CD4-positive, alpha-beta T cell treated with Interleukin-12 subunit alpha and Interleukin-12 subunit beta, for 1 hour (primary cell): ENCODE data around the gene MAGI3.
"Not testable (repeated sequence)": the region's sequence is repeated elsewhere in the genome, so short reads cannot be mapped to it uniquely, and the experiment has no call there.

Experiments
- DNase-seq: peaks from one replicate; pipeline ENCODE4 v3.0.0-alpha.2; 2020

Gene MAGI3

GRCh38 chr1:113519556-113519955, 129.2 kb downstream of the MAGI3 start:
- DNase-seq: no peak

DNA sequence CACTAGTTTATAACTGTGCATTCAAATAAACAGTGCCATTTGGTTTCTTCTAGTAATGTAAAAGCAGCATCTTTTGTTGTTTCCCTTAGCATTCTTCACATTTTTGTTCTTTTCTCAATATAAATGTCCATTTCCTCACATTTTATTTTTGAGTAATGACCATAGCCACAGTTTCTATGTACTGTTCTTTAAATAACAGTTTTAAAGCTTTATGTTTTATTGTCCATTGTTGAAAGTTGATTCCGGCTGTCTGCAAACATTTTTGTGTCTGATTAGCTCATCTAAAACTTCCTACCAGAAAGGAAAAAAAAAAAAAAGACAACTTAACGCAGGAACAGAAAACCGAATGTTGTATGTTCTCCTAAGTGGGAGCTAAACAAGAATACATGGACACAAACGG, 139.7 kb downstream of the MAGI3 start:
- DNase-seq: no peak

DNA sequence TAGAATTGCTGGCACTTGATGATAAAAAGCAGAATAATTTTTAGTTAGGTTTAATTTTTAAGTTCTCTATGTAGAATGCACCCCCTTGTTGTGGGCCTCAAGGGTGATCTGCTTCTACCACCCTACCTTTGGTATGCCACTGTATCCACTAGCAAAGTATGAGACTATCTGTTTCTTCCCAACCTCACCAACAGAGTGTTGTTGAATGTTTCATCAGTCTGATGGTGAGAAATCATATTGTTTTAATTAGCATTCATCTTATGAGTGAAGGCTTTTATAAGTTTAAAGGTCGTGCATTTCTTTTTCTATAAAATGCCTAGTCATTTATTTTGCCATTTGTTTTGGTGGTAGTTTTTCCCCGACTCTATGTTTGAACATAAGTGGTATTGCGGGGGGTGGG, 141.0 kb downstream of the MAGI3 start:
- no peak for DNase-seq

DNA sequence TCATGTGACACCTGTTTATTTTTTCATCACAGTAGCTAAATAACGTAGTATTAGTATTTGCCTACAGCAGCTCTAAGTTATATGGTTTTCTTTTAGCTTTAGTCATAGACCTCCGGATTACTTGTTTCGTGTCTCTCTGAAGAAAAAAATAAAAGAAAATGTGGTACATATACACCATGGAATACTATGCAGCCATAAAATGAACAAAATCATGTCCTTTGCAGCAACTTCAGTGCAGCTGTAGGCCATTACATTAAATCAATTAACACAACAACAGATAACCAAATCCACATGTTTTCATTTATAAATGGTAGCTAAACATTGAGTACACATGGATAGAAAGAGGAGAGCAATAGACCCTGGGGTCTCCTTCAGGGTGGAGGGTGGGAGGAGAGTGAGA, 142.7 kb downstream of the MAGI3 start:
- no peak for DNase-seq

DNA sequence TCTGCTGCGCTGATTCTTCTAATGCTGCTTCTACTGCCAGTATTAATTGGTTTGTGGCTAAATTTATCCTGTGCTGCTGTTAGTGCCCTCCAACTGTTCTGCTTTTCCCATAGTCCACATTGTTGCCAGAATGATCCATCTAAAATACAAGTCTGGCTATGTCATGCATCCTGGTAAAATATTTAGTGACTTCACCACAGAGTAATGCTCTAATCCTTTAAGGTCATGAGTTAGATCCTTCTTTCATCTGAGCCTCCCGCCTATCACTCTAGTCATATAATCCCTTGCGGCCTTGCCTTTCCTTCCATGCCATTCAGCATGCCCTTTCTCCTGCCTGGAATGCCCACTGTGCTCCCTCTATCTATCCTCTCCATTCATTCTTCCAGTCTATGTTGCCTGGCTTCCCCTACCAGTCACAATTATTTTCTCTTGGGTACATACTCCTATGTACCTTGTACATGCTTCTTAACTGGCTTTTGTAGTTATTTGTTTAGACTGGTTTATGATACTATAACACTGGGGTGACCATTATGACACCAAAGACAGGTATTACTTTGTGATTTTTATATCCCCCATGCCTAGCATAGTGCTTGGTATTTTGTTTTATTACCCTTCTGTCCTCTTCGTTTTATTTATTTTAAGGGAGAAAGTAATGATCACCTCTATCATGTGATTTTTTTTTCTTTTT, 144.0 kb downstream of the MAGI3 start:
- no peak for DNase-seq

- no peak for DNase-seq
Observed at GRCh38 chr1:113534875-113535274, 144.6 kb downstream of the MAGI3 start.

DNA sequence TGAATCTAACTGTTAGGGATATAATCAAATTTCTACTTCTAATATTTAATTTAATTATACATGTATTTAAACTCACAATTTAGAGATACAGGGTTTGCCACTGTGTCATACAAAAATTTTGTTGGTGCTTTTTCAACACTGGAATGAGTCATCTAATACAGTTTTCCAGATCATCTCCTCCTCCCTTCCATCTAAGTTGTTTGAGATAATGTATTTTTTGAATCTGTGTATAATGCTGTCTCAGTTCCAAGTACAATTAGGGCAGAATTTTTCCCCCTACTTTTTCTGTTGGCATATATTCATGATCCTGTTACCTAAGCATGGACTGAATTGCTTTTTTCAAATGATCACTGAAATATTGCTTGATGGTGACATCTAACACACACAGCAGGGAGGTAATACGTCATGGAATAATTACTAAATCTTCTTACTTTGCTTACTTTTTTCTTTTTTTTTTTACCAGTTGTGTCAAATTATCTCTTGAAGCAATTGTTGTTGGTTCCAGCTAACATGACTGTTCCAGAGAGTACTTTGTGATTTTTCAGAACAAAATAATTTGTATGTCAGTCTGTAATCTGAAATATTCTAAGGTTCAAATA, 146.0 kb downstream of the MAGI3 start:
- no peak for DNase-seq

DNA sequence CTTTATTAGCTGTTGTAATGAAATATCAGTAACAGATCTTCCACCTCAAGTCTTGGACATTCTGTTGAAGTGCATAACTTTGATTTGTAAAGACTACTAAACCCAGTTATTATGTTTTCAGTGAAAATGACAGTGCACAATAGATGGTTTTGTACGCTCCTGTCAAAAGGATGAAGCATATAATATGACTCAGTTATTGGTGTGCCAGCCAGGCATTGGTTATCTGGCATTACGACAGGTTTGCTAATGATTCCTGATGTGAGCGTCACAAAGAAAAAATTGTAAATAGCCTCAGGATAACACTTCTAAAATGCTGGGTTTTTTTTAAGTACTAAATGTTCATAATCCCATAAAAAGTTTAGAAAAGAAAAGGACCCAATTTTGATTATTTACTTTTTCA, 147.9 kb downstream of the MAGI3 start:
- DNase-seq: no peak

DNA sequence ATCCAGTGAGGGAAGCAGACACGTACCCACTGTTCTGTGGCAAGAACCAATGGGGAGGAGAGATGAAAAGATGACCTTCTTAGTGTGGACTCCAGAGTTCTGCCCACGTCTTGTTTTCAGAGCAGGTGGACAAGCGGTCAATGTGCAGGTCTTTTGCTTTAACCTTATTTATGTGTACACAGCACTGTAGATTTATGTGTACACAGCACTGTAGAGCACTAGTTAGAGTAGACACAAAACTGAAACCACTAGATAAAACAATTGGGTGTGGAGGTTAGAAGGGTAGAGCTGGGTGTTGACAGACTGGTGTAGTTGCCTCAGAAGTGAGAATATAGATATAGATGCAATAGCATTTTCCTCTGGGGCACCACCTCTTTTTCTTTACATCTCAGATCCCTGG, 150.0 kb downstream of the MAGI3 start:
- DNase-seq: no peak

DNA sequence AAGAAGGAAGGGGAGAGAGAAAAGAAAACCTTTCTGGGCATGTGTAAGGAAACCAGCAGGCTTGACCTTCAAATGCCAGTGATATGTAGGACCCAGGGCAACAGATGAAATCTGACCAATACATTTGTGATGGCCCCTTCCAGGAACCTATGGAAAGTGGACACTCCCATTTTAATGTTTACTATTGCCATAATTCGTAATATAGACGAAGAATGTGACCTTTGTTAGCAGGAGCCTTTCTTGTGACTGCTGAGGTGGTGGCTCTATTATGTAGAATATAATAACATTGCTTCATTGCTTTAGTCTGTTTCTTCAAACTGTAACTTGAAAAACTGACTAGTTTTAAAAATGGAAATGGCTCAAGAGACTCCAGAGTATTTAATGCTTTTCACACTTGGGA, 150.8 kb downstream of the MAGI3 start:
- DNase-seq: no peak

DNA sequence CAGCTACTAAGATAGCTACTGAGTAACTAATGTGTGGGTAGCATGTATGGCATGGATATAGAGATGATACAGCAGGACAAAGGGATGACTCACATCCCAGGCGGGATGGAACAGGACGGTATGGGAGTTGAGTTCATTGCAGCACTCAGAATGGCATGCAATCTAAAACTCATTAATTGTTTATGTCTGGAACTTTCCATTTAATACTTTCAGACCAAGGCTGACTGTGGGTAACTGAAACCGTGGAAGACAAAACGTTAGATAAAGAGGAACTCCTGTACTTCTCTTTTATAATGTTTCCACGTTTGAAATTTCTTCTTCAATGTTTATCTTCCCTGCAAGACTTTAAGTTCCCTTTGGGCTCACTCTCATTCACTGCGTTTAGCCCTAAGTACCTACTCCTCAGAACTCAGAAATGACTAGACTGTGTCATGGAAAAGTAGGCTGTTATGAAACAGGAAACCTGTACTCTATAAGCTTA, 151.9 kb downstream of the MAGI3 start:
- no peak for DNase-seq

DNA sequence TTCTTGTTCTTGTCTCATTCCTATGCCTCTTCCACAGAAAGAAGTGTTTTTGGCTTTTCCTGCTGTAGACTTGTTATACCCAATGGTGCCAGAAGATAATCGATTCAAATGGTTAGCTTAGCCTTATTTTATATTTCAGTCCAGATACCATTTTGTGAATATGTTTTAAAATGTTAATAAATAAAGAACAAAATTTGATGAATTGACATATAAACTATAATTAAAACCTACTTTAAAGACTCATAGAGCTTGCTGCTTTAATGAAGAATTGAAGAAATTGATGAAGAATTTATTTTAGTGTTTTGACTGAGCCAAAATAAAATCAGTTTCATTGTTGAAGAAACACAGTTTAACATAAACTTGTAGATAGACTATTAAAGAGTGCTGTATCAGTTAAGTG, 152.8 kb downstream of the MAGI3 start:
- no peak for DNase-seq

- no peak for DNase-seq
Observed at GRCh38 chr1:113545210-113545609, 154.9 kb downstream of the MAGI3 start.

GRCh38 chr1:113545626-113546025, 155.3 kb downstream of the MAGI3 start:
- DNase-seq: no peak

DNA sequence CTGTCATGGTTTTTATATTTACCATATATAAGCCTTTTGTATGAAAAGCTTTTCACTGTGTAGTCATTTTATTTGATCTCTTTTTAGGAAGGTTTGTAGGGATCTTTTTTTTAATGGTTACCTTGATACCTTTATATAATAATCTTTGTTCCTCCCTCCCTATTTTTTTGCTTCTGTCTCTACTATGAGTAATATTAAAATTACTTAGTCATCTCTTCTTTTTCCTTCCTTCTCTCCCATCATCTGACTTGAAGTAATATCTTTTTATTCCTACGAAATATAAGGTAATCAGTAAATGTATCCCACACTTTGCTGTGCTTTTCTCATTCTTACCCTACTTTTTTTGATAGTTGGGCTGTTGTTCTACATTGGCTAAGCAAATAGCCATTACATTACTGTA, 161.4 kb downstream of the MAGI3 start:
- no peak for DNase-seq

GRCh38 chr1:113552244-113552643, 161.9 kb downstream of the MAGI3 start:
- no peak for DNase-seq

GRCh38 chr1:113557187-113557586, 166.9 kb downstream of the MAGI3 start:
- DNase-seq: no peak

GRCh38 chr1:113565621-113566020, 175.3 kb downstream of the MAGI3 start:
- DNase-seq: no peak

- DNase-seq: no peak
Observed at GRCh38 chr1:113567427-113567826, 177.1 kb downstream of the MAGI3 start.

DNA sequence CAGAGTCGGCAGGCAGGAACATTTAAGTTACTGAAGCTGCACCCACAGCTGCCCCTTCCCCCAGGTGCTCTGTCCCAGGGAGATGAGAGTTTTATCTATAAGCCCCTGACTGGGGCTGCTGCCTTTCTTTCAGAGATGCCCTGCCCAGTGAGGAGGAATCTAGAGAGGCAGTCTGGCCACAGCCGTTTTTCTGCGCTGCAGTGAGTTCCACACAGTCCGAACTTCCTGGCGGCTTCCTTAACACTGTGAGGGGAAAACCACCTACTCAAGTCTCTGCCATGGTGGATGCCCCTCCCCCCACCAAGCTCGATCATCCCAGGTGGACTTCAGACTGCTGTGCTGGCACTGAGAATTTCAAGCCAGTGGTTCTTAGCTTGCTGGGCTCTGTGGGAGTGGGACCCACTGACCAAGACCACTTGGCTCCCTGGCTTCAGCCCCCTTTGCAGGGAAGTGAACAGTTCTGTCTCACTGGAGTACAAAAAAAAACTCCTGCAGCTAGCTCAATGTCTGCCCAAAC, 185.5 kb downstream of the MAGI3 start:
- DNase-seq: not testable (repeated sequence)

GRCh38 chr1:113576271-113576670, 186.0 kb downstream of the MAGI3 start:
- no peak for DNase-seq

- no peak for DNase-seq
Observed at GRCh38 chr1:113579256-113580018, 189.1 kb downstream of the MAGI3 start.

GRCh38 chr1:113581323-113581722, 191.0 kb downstream of the MAGI3 start:
- DNase-seq: no peak

GRCh38 chr1:113582084-113582483, 191.8 kb downstream of the MAGI3 start:
- no peak for DNase-seq
